Endothelial cell of umbilical vein (primary cell): ENCODE results near the gene IL4I1. TPM values are rescaled to one million over a fixed set of nuclear protein-coding genes. Genes with fewer than 3 reads are reported as not detected.

Experiments
- BruUV-seq: library from RNA; stranded (reverse); fragments of 400-500 nt; replicated peaks from 2 replicates; lab custom pipeline; 2021; lab: Mats Ljungman, UMichigan
- CTCF ChIA-PET: fragments of 300-600, 350-600 bp; sonication (Branson Sonifier 250); formaldehyde crosslinking; loops from one replicate; lab custom pipeline; 2021; ENCODE audit warnings: antibody characterized with exemption, inconsistent platforms; lab: Charles Lee
- POLR2A ChIA-PET: fragments of 300-600, 350-600 bp; sonication (Branson Sonifier 250); formaldehyde crosslinking; loops from one replicate; lab custom pipeline; 2021; ENCODE audit warnings: antibody characterized with exemption, inconsistent platforms; lab: Charles Lee
- DNase-seq: peaks from one replicate; pipeline ENCODE4 v3.0.0-alpha.2; 2011; ENCODE audit warnings: low read depth, low spot score
- FAIRE-seq: peaks from 2 replicates; lab custom pipeline; 2011; peaks lifted over from hg19 to GRCh38; lab: Jason Lieb, UNC
- H2AFZ ChIP-seq: 2 replicates; pipeline ENCODE4 v1.6.0; 2012; ENCODE audit warnings: low read depth, low read length, control low read depth, inconsistent platforms
- H3K27ac ChIP-seq: 2 replicates; pipeline ENCODE4 v1.5.1; 2011; ENCODE audit warnings: low read depth, mild to moderate bottlenecking, control low read depth, low read length, moderate library complexity; ENCODE audit not compliant: insufficient read depth
- H3K27me3 ChIP-seq, 2 experiments: 2 replicates each; pipeline versions ENCODE4 v1.6.0 to v1.6.1; 2011; ENCODE audit warnings: low read length in 2 of 2, mixed read lengths in 1 of 2; ENCODE audit not compliant: control insufficient read depth in 2 of 2, insufficient read depth in 2 of 2
- H3K36me3 ChIP-seq, 2 experiments: 2 replicates in 1 of 2; 3 replicates in 1 of 2; pipeline ENCODE4 v1.5.1; 2011; ENCODE audit warnings: low read length in 2 of 2, mild to moderate bottlenecking in 1 of 2, moderate library complexity in 1 of 2; ENCODE audit not compliant: control insufficient read depth in 2 of 2, insufficient read depth in 2 of 2; ENCODE audit errors: extremely low read depth in 1 of 2
- H3K4me1 ChIP-seq: 3 replicates; pipeline ENCODE4 v1.5.1; 2011; ENCODE audit warnings: mild to moderate bottlenecking, low read length; ENCODE audit not compliant: control insufficient read depth, insufficient read depth; ENCODE audit errors: extremely low read depth
- H3K4me2 ChIP-seq: 2 replicates; pipeline ENCODE4 v1.6.1; 2011; ENCODE audit warnings: low read length, control low read depth, mixed read lengths; ENCODE audit not compliant: insufficient read depth
- H3K4me3 ChIP-seq, 3 experiments: fragments of 200-600 bp in 1 of 3; sonication (generic), shearing (Covaris generic) in 1 of 3; replicated peaks in 1 of 3; 2 replicates each; pipeline ENCODE4 v1.5.1; 2011 to 2016; ENCODE audit warnings: control low read depth in 3 of 3, low read length in 3 of 3, mild to moderate bottlenecking in 2 of 3, inconsistent platforms in 1 of 3, low read depth in 1 of 3, moderate library complexity in 1 of 3; ENCODE audit not compliant: insufficient read depth in 1 of 3
- H3K79me2 ChIP-seq: 2 replicates; pipeline ENCODE4 v1.6.0; 2012; ENCODE audit warnings: low read length, inconsistent platforms; ENCODE audit not compliant: control insufficient read depth, insufficient read depth
- H3K9ac ChIP-seq: replicated peaks from 2 replicates; pipeline ENCODE3; 2011; ENCODE audit warnings: low read length, control low read depth; ENCODE audit not compliant: insufficient read depth; ENCODE audit errors: extremely low read depth
- H3K9me1 ChIP-seq: replicated peaks from 3 replicates; pipeline ENCODE4 v1.6.0; 2011; ENCODE audit warnings: mild to moderate bottlenecking, low read length; ENCODE audit not compliant: control insufficient read depth, insufficient read depth; ENCODE audit errors: extremely low read depth
- H3K9me3 ChIP-seq: replicated peaks from 2 replicates; pipeline ENCODE4 v1.5.1; 2012; ENCODE audit warnings: low read length, inconsistent platforms; ENCODE audit not compliant: control insufficient read depth, insufficient read depth
- H4K20me1 ChIP-seq: replicated peaks from 2 replicates; pipeline ENCODE3; 2011; ENCODE audit warnings: mild to moderate bottlenecking, low read length; ENCODE audit not compliant: control insufficient read depth, insufficient read depth; ENCODE audit errors: extremely low read depth
- EZH2 ChIP-seq: IDR thresholded peaks from 2 replicates; pipeline ENCODE4 v1.6.1; 2012; ENCODE audit warnings: borderline replicate concordance, low read depth, mild to moderate bottlenecking, moderate library complexity, low read length, inconsistent platforms; ENCODE audit not compliant: severe bottlenecking
- FOS ChIP-seq: IDR thresholded peaks from 2 replicates; pipeline ENCODE4 v1.6.1; 2011; ENCODE audit warnings: mild to moderate bottlenecking, low read length, moderate library complexity, borderline replicate concordance; ENCODE audit not compliant: insufficient read depth
- GATA2 ChIP-seq: IDR thresholded peaks from 2 replicates; pipeline ENCODE4 v1.7.0; 2011; ENCODE audit warnings: low read depth, mild to moderate bottlenecking, moderate library complexity, mixed read lengths, low read length; ENCODE audit not compliant: insufficient read length, insufficient read depth
- JUN ChIP-seq: IDR thresholded peaks from 2 replicates; pipeline ENCODE4 v1.6.1; 2011; ENCODE audit warnings: borderline replicate concordance, low read depth; ENCODE audit not compliant: insufficient read length, insufficient read depth
- MAX ChIP-seq: IDR thresholded peaks from 2 replicates; pipeline ENCODE4 v1.6.1; 2011; ENCODE audit not compliant: insufficient read depth, insufficient read length
- MYC ChIP-seq: IDR thresholded peaks from one replicate; pipeline ENCODE4 v1.6.1; 2011; ENCODE audit warnings: mild to moderate bottlenecking, low read depth, low read length
- POLR2A ChIP-seq: IDR thresholded peaks from 2 replicates; pipeline ENCODE4 v1.6.1; 2012; ENCODE audit warnings: low read depth, mild to moderate bottlenecking, control low read depth, low read length
- POLR2AphosphoS5 ChIP-seq: IDR thresholded peaks from 2 replicates; pipeline ENCODE4 v1.6.1; 2012; ENCODE audit warnings: low read depth, mild to moderate bottlenecking, control low read depth, low read length, moderate library complexity; ENCODE audit not compliant: insufficient read depth
- dilution Hi-C: fragments of 300-500 bp; cut with MboI; formaldehyde crosslinking; loops from one replicate; pipeline ENCODE4 v1.15.0; 2019; ENCODE audit warnings: low sequenced_read_pairs; ENCODE audit not compliant: extremely low pct_ligation_motif_present
- intact Hi-C: fragments of 100-400 bp; cut with micrococcal nuclease; formaldehyde crosslinking; loops from one replicate; pipeline ENCODE4 v1.10.0; 2022
- polyA plus RNA-seq, 4 experiments: library from polyadenylated mRNA; depleted of rRNA in 3 of 4; stranded (reverse) in 3 of 4; unstranded in 1 of 4; fragments of >200 nt; gene quantifications; 2 replicates each; pipeline versions ENCODE4 v1.2.1 to v1.2.3, GENCODE V29; 2011 to 2012; ENCODE audit warnings: missing spikeins in 1 of 4
- total RNA-seq: library from RNA; stranded (reverse); gene quantifications from 2 replicates; pipeline ENCODE4 v1.2.3, GENCODE V29; 2021
- TF ChIP-seq, protein P1 (sequence below), 2 donors: IDR thresholded peaks; 1 replicate in 1 of 2; 2 replicates in 1 of 2; pipeline ENCODE4 v1.5.1; 2011; ENCODE audit warnings: low read length in 2 of 2, mild to moderate bottlenecking in 2 of 2, moderate library complexity in 2 of 2, control low read depth in 1 of 2, inconsistent platforms in 1 of 2, low read depth in 1 of 2; ENCODE audit not compliant: insufficient read depth in 1 of 2; ENCODE audit errors: extremely low read depth in 1 of 2

IL4I1 gene
- total and polyA plus RNA-seq, 2 donors (not counting 3 experiments of a cell fraction or from before 2014, with no cell fraction given), result 5.0 to 5.6 TPM

DNA sequence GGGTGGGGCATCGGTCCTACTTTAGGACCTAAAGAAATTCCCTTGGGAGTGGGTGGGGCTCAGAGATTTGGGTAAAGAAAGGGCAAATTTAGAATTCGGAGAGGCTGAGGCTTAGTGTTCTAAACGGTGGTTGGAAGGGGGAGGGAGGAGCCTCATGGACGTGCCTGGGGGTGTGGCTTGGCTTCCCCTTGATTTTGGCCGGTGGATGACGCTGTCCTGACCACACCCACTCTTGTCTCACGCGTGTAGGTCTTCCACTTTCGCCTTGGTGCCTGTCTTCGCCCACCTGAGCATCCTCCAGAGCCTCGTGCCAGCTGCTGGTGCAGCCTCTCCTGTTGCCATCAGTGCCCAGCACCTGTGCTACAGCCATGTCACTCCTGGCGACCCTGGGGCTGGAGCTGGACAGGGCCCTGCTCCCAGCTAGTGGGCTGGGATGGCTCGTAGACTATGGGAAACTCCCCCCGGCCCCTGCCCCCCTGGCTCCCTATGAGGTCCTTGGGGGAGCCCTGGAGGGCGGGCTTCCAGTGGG, 33.9 kb upstream of the IL4I1 start:
- Histone ChIP-seq H3K9me1 (no peaks in the 10 kb centered on the region), H2AFZ (peak overlapping the region; percentile 15), H3K9ac (no peak overlapping the region), H3K9me3 (no peaks in the 10 kb centered on the region), H3K4me3 (peak overlapping the region; percentile 6 to 37 (median 31)), H4K20me1 (no peaks in the 10 kb centered on the region), H3K79me2 (peaks cover 33% of the 10 kb centered on the region), H3K4me2 (peak overlapping the region; percentile 16), H3K36me3 (peaks cover 3 to 4% of the 10 kb centered on the region in 2 experiments), H3K27me3 (no peaks in the 10 kb centered on the region), H3K27ac (no peak overlapping the region), H3K4me1 (peaks cover 10% of the 10 kb centered on the region)
- ChIA-PET POLR2A (interaction anchor here (1.0 kb wide), 2 partner anchors 40 to 53 kb away, joined by 3 read pairs; partner anchors contain the start of gene AKT1S1), CTCF (interaction anchor here (1.0 kb wide), 1 partner anchor 206 kb away, joined by 3 read pairs; no protein-coding TSS in a partner anchor)
- no TSS peak for BruUV-seq
- peak; percentile 43 for FAIRE-seq
- intact Hi-C loops (loop anchor here (1.0 kb wide), 1 partner anchor 40 kb away; no protein-coding TSS in a partner anchor), dilution Hi-C loops (no loop called here)
- no peak for TF ChIP-seq EZH2
- TF ChIP-seq MYC, result no peak
- TF ChIP-seq, protein P1, sequence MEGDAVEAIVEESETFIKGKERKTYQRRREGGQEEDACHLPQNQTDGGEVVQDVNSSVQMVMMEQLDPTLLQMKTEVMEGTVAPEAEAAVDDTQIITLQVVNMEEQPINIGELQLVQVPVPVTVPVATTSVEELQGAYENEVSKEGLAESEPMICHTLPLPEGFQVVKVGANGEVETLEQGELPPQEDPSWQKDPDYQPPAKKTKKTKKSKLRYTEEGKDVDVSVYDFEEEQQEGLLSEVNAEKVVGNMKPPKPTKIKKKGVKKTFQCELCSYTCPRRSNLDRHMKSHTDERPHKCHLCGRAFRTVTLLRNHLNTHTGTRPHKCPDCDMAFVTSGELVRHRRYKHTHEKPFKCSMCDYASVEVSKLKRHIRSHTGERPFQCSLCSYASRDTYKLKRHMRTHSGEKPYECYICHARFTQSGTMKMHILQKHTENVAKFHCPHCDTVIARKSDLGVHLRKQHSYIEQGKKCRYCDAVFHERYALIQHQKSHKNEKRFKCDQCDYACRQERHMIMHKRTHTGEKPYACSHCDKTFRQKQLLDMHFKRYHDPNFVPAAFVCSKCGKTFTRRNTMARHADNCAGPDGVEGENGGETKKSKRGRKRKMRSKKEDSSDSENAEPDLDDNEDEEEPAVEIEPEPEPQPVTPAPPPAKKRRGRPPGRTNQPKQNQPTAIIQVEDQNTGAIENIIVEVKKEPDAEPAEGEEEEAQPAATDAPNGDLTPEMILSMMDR (IDR thresholded peaks at IDR 0.05; ENCODE audit: extremely low read depth in 1 of 2, insufficient read depth in 1 of 2, low read depth in 1 of 2, low read length in 2 of 2), result no peak
- TF ChIP-seq MAX, result no peak
- TF ChIP-seq JUN, result no peak
- TF ChIP-seq FOS, result no peak
- TF ChIP-seq GATA2, result no peak
- no peak for TF ChIP-seq POLR2AphosphoS5
- TF ChIP-seq POLR2A, result no peak
- no peak for DNase-seq
